B cell (primary cell): ENCODE data around the gene ZNF146. TPM values are rescaled to one million over a fixed set of nuclear protein-coding genes. Genes with fewer than 3 reads are reported as not detected.

Experiments
- ATAC-seq: fragments of 200-7000 bp; cut with Tn5 transposase; one replicate; pipeline ENCODE4 v1.10.0; 2021; ENCODE audit warnings: low read depth, mild to moderate bottlenecking, moderate number of reproducible peaks, moderate library complexity
- CTCF ChIA-PET: fragments of 350-600 bp; sonication (Branson Sonifier 250); formaldehyde crosslinking; loops from one replicate; lab custom pipeline; 2021; ENCODE audit warnings: antibody characterized with exemption, inconsistent platforms; lab: Charles Lee
- POLR2A ChIA-PET: fragments of 350-600 bp; sonication (Branson Sonifier 250); formaldehyde crosslinking; loops from one replicate; lab custom pipeline; 2021; ENCODE audit warnings: antibody characterized with exemption; lab: Charles Lee
- DNase-seq: peaks from one replicate; pipeline ENCODE4 v3.0.0; 2013
- H2AFZ ChIP-seq: 2 replicates; pipeline ENCODE4 v1.6.1; 2012; ENCODE audit warnings: mild to moderate bottlenecking, low read depth, low read length; ENCODE audit not compliant: insufficient read depth, poor library complexity, severe bottlenecking
- H3K27ac ChIP-seq, 2 donors: 1 replicate in 1 of 2; 2 replicates in 1 of 2; pipeline ENCODE4 v1.5.1; 2012 to 2013; ENCODE audit warnings: low read length in 2 of 2, mild to moderate bottlenecking in 2 of 2, moderate library complexity in 1 of 2
- H3K27me3 ChIP-seq, 4 experiments: fragments of 200-600 bp in 1 of 4; sonication (generic) in 1 of 4; replicated peaks in 1 of 4; 1 replicate in 2 of 4; 2 replicates in 2 of 4; pipeline versions ENCODE4 v1.6.1 to v1.7.0; 2013 to 2016; ENCODE audit warnings: low read length in 3 of 4, mild to moderate bottlenecking in 2 of 4, mixed read lengths in 1 of 4, moderate library complexity in 1 of 4; ENCODE audit not compliant: insufficient read depth in 4 of 4, control insufficient read depth in 3 of 4; ENCODE audit errors: control extremely low read depth in 1 of 4
- H3K36me3 ChIP-seq, 2 experiments: replicated peaks in 1 of 2; 1 replicate in 1 of 2; 2 replicates in 1 of 2; pipeline versions ENCODE4 v1.6.1 to v1.7.1; 2013; ENCODE audit warnings: low read length in 1 of 2; ENCODE audit not compliant: insufficient read depth in 2 of 2, control insufficient read depth in 1 of 2; ENCODE audit errors: control extremely low read depth in 1 of 2, extremely low read depth in 1 of 2
- H3K4me1 ChIP-seq, 2 donors: fragments of 200-600 bp in 1 of 2; sonication (generic) in 1 of 2; 1 replicate in 1 of 2; 2 replicates in 1 of 2; pipeline versions ENCODE4 v1.5.1 to v1.6.1; 2013 to 2017; ENCODE audit warnings: low read length in 2 of 2; ENCODE audit not compliant: control insufficient read depth in 2 of 2, insufficient read depth in 2 of 2
- H3K4me2 ChIP-seq: replicated peaks from 2 replicates; pipeline ENCODE3; 2012; ENCODE audit warnings: mild to moderate bottlenecking, low read depth, low read length; ENCODE audit not compliant: poor library complexity, severe bottlenecking
- H3K4me3 ChIP-seq, 5 experiments: fragments of 200-600 bp in 1 of 5; sonication (generic) in 1 of 5; 1 replicate in 3 of 5; 2 replicates in 2 of 5; pipeline versions ENCODE4 v1.5.1 to v1.7.0; 2011 to 2016; ENCODE audit warnings: low read length in 4 of 5, mild to moderate bottlenecking in 4 of 5, low read depth in 2 of 5, control low read depth in 1 of 5, moderate library complexity in 1 of 5; ENCODE audit not compliant: insufficient read depth in 1 of 5; ENCODE audit errors: control extremely low read depth in 1 of 5, extremely low read depth in 1 of 5
- H3K79me2 ChIP-seq: fragments of 200-600 bp; sonication (generic); one replicate; pipeline ENCODE4 v1.6.0; 2016; ENCODE audit warnings: low read length; ENCODE audit not compliant: control insufficient read depth, insufficient read depth
- H3K9ac ChIP-seq: fragments of 200-600 bp; sonication (generic); 2 replicates; pipeline ENCODE4 v1.6.1; 2017; ENCODE audit warnings: mild to moderate bottlenecking, low read length, moderate library complexity
- H3K9me3 ChIP-seq, 3 donors: one replicate each; pipeline versions ENCODE4 v1.6.1 to v1.7.1; 2013; ENCODE audit warnings: low read length in 2 of 3; ENCODE audit not compliant: control insufficient read depth in 2 of 3, insufficient read depth in 1 of 3; ENCODE audit errors: control extremely low read depth in 1 of 3
- H4K20me1 ChIP-seq: 2 replicates; pipeline ENCODE4 v1.6.0; 2012; ENCODE audit warnings: mild to moderate bottlenecking, low read length; ENCODE audit not compliant: insufficient read depth, control insufficient read depth, poor library complexity, severe bottlenecking
- H3K27ac Mint-ChIP-seq: one replicate; pipeline ENCODE4 v1.8.0; 2021; ENCODE audit warnings: mixed read lengths
- H3K27me3 Mint-ChIP-seq: one replicate; pipeline ENCODE4 v1.8.0; 2021; ENCODE audit warnings: mixed read lengths
- H3K4me1 Mint-ChIP-seq: one replicate; pipeline ENCODE4 v1.8.0; 2021; ENCODE audit warnings: mixed read lengths
- H3K4me3 Mint-ChIP-seq: one replicate; pipeline ENCODE4 v1.8.0; 2021; ENCODE audit warnings: mixed read lengths
- H3K9me3 Mint-ChIP-seq: one replicate; pipeline ENCODE4 v1.8.0; 2022; ENCODE audit warnings: mixed read lengths; ENCODE audit not compliant: insufficient read depth
- EZH2 ChIP-seq: IDR thresholded peaks from 2 replicates; pipeline ENCODE4 v1.6.1; 2012; ENCODE audit warnings: borderline replicate concordance, low read depth, mild to moderate bottlenecking, moderate library complexity, low read length; ENCODE audit not compliant: insufficient read depth, poor library complexity, severe bottlenecking
- WGBS: methylation state at CpG from one replicate; pipeline ENCODE4 v1.1.5; 2013; ENCODE audit warnings: missing lambda C conversion rate; ENCODE audit not compliant: insufficient coverage; 5-methylcytosine and 5-hydroxymethylcytosine counted together
- intact Hi-C: fragments of 100-400 bp; cut with micrococcal nuclease; formaldehyde crosslinking; loops from one replicate; pipeline ENCODE4 v1.10.0; 2022
- polyA plus RNA-seq: library from polyadenylated mRNA; depleted of rRNA; stranded (reverse); fragments of >200 nt; gene quantifications from 2 replicates; pipeline ENCODE4 v1.2.3, GENCODE V29; 2012
- total RNA-seq, 2 donors: library from RNA; stranded (reverse); fragments of 120-200 nt in 1 of 2; gene quantifications; 1 replicate in 1 of 2; 2 replicates in 1 of 2; pipeline versions ENCODE4 v1.2.3 to v1.2.4, GENCODE V29; 2013 to 2022
- TF ChIP-seq, protein P1 (sequence below): fragments of 200-600 bp; IDR thresholded peaks from one replicate; pipeline ENCODE4 v1.8.0; 2022; ENCODE audit warnings: antibody characterized with exemption, mild to moderate bottlenecking

The ZNF146 gene
- total and polyA plus RNA-seq, 2 donors (not counting 1 experiment from before 2014, with no cell fraction given): 21.9 to 62.2 TPM

GRCh38 chr19:36207605-36208252 lies 7.2 kb upstream of the ZNF146 start:
- no peaks in the 10 kb centered on the region for H3K27me3 ChIP-seq
- 63% methylated on average over 1 of the region's 3 CpGs for WGBS
- peaks cover 0 to 5% of the 10 kb centered on the region in 2 donors for H3K4me1 ChIP-seq
- H2AFZ ChIP-seq: no peak overlapping the region
- H3K4me3 ChIP-seq: no peak overlapping the region
- Mint-ChIP-seq H3K9me3 (no peaks in the 10 kb centered on the region), H3K27ac (peak overlapping the region; percentile 43), H3K4me3 (no peak overlapping the region), H3K27me3 (no peaks in the 10 kb centered on the region), H3K4me1 (peaks cover 12% of the 10 kb centered on the region)
- TF ChIP-seq EZH2: no peak
- TF ChIP-seq, protein P1, sequence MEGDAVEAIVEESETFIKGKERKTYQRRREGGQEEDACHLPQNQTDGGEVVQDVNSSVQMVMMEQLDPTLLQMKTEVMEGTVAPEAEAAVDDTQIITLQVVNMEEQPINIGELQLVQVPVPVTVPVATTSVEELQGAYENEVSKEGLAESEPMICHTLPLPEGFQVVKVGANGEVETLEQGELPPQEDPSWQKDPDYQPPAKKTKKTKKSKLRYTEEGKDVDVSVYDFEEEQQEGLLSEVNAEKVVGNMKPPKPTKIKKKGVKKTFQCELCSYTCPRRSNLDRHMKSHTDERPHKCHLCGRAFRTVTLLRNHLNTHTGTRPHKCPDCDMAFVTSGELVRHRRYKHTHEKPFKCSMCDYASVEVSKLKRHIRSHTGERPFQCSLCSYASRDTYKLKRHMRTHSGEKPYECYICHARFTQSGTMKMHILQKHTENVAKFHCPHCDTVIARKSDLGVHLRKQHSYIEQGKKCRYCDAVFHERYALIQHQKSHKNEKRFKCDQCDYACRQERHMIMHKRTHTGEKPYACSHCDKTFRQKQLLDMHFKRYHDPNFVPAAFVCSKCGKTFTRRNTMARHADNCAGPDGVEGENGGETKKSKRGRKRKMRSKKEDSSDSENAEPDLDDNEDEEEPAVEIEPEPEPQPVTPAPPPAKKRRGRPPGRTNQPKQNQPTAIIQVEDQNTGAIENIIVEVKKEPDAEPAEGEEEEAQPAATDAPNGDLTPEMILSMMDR: no peak
- H3K9ac ChIP-seq: peak overlapping the region; percentile 10
- H3K36me3 ChIP-seq: no peaks in the 10 kb centered on the region
- no peaks in the 10 kb centered on the region for H3K9me3 ChIP-seq
- H3K79me2 ChIP-seq: peaks cover 23% of the 10 kb centered on the region
- CTCF ChIA-PET: interaction anchor here (0.6 kb wide), 1 partner anchor 293 kb away, joined by 3 read pairs; no protein-coding TSS in a partner anchor
- intact Hi-C loops: no loop called here
- POLR2A ChIA-PET: interaction anchor here (0.7 kb wide), 1 partner anchor 328 kb away, joined by 3 read pairs; no protein-coding TSS in a partner anchor
- no peak overlapping the region for H3K4me2 ChIP-seq
- H3K27ac ChIP-seq: peak overlapping the region in 1 of 2 donors; percentile 11
- no peaks in the 10 kb centered on the region for H4K20me1 ChIP-seq
- ATAC-seq: peak; percentile 28
- DNase-seq: no peak

DNA sequence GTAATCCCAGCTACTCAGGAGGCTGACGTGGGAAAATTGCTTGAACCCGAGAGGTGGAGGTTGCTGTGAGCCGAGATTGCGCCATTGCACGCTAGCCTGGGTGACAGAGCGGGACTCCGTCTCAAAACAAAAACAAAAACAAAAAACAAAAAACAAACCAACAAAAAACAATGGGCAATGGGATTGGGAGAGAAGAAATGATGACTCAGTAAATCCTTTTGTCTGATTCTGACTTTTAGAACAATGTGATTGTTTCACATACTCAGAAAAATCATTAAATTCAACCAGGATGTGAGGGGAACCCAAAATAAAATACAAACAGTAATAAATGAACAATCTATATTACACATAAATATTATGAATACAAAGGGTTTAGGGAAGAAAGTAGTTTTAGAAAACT lies 5.5 kb upstream of the ZNF146 start:
- no peak overlapping the region for H3K27ac ChIP-seq
- no peak for TF ChIP-seq EZH2
- TF ChIP-seq, protein P1: no peak
- POLR2A ChIA-PET: no interaction called here
- CTCF ChIA-PET: no interaction called here
- no peak overlapping the region for H3K9ac ChIP-seq
- no peak overlapping the region for H3K4me2 ChIP-seq
- no peak overlapping the region for H3K27ac Mint-ChIP-seq
- no peak overlapping the region for H3K4me3 ChIP-seq
- no peaks in the 10 kb centered on the region for H4K20me1 ChIP-seq
- no peaks in the 10 kb centered on the region for H3K27me3 ChIP-seq
- intact Hi-C loops: no loop called here
- no peaks in the 10 kb centered on the region for H3K9me3 Mint-ChIP-seq
- H3K9me3 ChIP-seq: no peaks in the 10 kb centered on the region
- 100% methylated on average over 1 of the region's 7 CpGs for WGBS
- DNase-seq: no peak
- no peak overlapping the region for H2AFZ ChIP-seq
- peaks cover 6 to 13% of the 10 kb centered on the region in 2 donors for H3K4me1 ChIP-seq
- H3K79me2 ChIP-seq: peaks cover 30% of the 10 kb centered on the region
- H3K36me3 ChIP-seq: no peaks in the 10 kb centered on the region
- no peak for ATAC-seq
- H3K4me3 Mint-ChIP-seq: no peak overlapping the region
- H3K4me1 Mint-ChIP-seq: peaks cover 11% of the 10 kb centered on the region
- no peaks in the 10 kb centered on the region for H3K27me3 Mint-ChIP-seq
